Neural cell (in vitro differentiated cells): Measurements from ENCODE around the gene ZBTB7B. TPM values are rescaled to one million over a fixed set of nuclear protein-coding genes. Genes with fewer than 3 reads are reported as not detected.
"Not testable (repeated sequence)": the region's sequence is repeated elsewhere in the genome, so short reads cannot be mapped to it uniquely, and the experiment has no call there.

Source experiments
- H2AFZ ChIP-seq: fragments of 200-600, 300-800 bp; sonication (generic), shearing (Covaris generic); 2 replicates; pipeline ENCODE4 v1.6.0; 2014; ENCODE audit warnings: low read depth, mild to moderate bottlenecking, antibody characterized with exemption, low read length, moderate library complexity
- H3F3A ChIP-seq: fragments of 200-600 bp; shearing (Covaris generic); 2 replicates; pipeline ENCODE4 v1.6.1; 2016; ENCODE audit warnings: mild to moderate bottlenecking, moderate library complexity, mixed read lengths, antibody characterized with exemption, low read length; ENCODE audit not compliant: insufficient read depth, poor library complexity, severe bottlenecking
- H3K27ac ChIP-seq: fragments of 200-600, 300-800 bp; sonication (generic), shearing (Covaris generic); 2 replicates; pipeline ENCODE4 v1.5.1; 2014; ENCODE audit warnings: mild to moderate bottlenecking, low read length, moderate library complexity
- H3K27me3 ChIP-seq: fragments of 300-800, 200-600 bp; sonication (generic), shearing (Covaris generic); 2 replicates; pipeline ENCODE4 v1.6.0; 2014; ENCODE audit warnings: mild to moderate bottlenecking, low read depth, low read length, moderate library complexity; ENCODE audit not compliant: insufficient read depth
- H3K36me3 ChIP-seq: fragments of 300-800, 200-600 bp; sonication (generic), shearing (Covaris generic); 2 replicates; pipeline ENCODE4 v1.5.1; 2014; ENCODE audit warnings: mild to moderate bottlenecking, antibody characterized with exemption, low read length, moderate library complexity; ENCODE audit not compliant: insufficient read depth
- H3K4me2 ChIP-seq: fragments of 300-800, 200-600 bp; sonication (generic), shearing (Covaris generic); 2 replicates; pipeline ENCODE4 v1.6.0; 2014; ENCODE audit warnings: mild to moderate bottlenecking, low read length
- H3K4me3 ChIP-seq: fragments of 300-800, 200-600 bp; sonication (generic), shearing (Covaris generic); 2 replicates; pipeline ENCODE4 v1.5.1; 2014; ENCODE audit warnings: mild to moderate bottlenecking, low read length, moderate library complexity
- H3K79me2 ChIP-seq: fragments of 200-600 bp; shearing (Covaris generic); replicated peaks from 2 replicates; pipeline ENCODE4 v1.6.0; 2014; ENCODE audit warnings: mild to moderate bottlenecking, low read length, moderate library complexity; ENCODE audit not compliant: insufficient read depth
- H3K9ac ChIP-seq: fragments of 300-800, 200-600 bp; sonication (generic), shearing (Covaris generic); 2 replicates; pipeline ENCODE4 v1.6.1; 2016; ENCODE audit warnings: mild to moderate bottlenecking, low read length, mixed read lengths
- H3K9me2 ChIP-seq: fragments of 200-600 bp; shearing (Covaris generic); 2 replicates; pipeline ENCODE4 v1.6.1; 2016; ENCODE audit warnings: mild to moderate bottlenecking, low read length, mixed read lengths; ENCODE audit not compliant: insufficient read depth
- H3K9me3 ChIP-seq: fragments of 200-600, 300-800 bp; sonication (generic), shearing (Covaris generic); 2 replicates; pipeline ENCODE4 v1.6.1; 2016; ENCODE audit warnings: mild to moderate bottlenecking, mixed run types, low read length, moderate library complexity, mixed read lengths
- H4K20me1 ChIP-seq: fragments of 200-600 bp; shearing (Covaris generic); 2 replicates; pipeline ENCODE4 v1.6.1; 2016; ENCODE audit warnings: mild to moderate bottlenecking, mixed run types; ENCODE audit not compliant: insufficient read depth
- EP300 ChIP-seq: fragments of 450-650 bp; conservative IDR thresholded peaks from 2 replicates; pipeline ENCODE4 v1.6.1; 2014; ENCODE audit warnings: antibody characterized with exemption, mild to moderate bottlenecking, moderate library complexity; ENCODE audit not compliant: poor library complexity, severe bottlenecking
- EZH2 ChIP-seq: fragments of 200-600, 300-800 bp; shearing (Covaris generic), sonication (generic); IDR thresholded peaks from 2 replicates; pipeline ENCODE4 v1.6.1; 2014; ENCODE audit warnings: antibody characterized with exemption, low read length, borderline replicate concordance, mild to moderate bottlenecking; ENCODE audit not compliant: insufficient read depth, poor library complexity, severe bottlenecking
- MXI1 ChIP-seq: fragments of 450-650 bp; conservative IDR thresholded peaks from 2 replicates; pipeline ENCODE4 v1.6.1; 2014; ENCODE audit warnings: antibody characterized with exemption, mild to moderate bottlenecking; ENCODE audit not compliant: poor library complexity, severe bottlenecking
- POLR2AphosphoS5 ChIP-seq: IDR thresholded peaks from 2 replicates; pipeline ENCODE4 v1.6.1; 2012
- RAD21 ChIP-seq: fragments of 450-650 bp; conservative IDR thresholded peaks from 2 replicates; pipeline ENCODE4 v1.6.1; 2014; ENCODE audit warnings: antibody characterized with exemption, mild to moderate bottlenecking, moderate library complexity
- SMC3 ChIP-seq: fragments of 450-650 bp; conservative IDR thresholded peaks from 2 replicates; pipeline ENCODE4 v1.6.1; 2014; ENCODE audit warnings: antibody characterized with exemption, mild to moderate bottlenecking, moderate library complexity; ENCODE audit not compliant: poor library complexity
- TAF1 ChIP-seq: IDR thresholded peaks from 2 replicates; pipeline ENCODE4 v1.6.1; 2012; ENCODE audit warnings: low read depth
- polyA plus RNA-seq: library from polyadenylated mRNA; depleted of rRNA; stranded (reverse); fragments of >200 nt; gene quantifications from 2 replicates; pipeline ENCODE4 v1.2.3, GENCODE V29; 2014
- TF ChIP-seq, protein P1 (sequence below): IDR thresholded peaks from 2 replicates; pipeline ENCODE4 v1.6.1; 2012; ENCODE audit warnings: borderline replicate concordance
- TF ChIP-seq, protein P2 (sequence below): fragments of 450-650 bp; IDR thresholded peaks from 2 replicates; pipeline ENCODE4 v1.5.1; 2014; ENCODE audit warnings: antibody characterized with exemption, mild to moderate bottlenecking, moderate library complexity; ENCODE audit not compliant: poor library complexity, severe bottlenecking

Gene ZBTB7B
- polyA plus RNA-seq, 1 donor from 2014 or later = 0.54 TPM

DNA sequence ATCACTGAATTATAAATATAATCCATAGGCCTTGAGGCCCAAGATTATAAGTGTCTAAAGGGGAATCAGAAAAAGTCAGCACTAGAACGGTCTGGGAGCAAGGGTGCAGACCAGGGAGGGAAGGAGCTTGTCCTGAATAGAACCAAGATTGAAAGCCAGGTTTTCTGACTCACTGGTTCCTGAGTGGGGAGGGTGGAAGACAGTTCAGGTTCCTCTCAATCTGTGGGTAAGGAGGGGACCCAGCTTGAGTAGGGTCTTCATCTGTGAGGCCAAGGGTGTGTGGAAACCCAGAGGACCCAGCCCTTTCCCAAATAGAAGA is 8.4 kb upstream of the ZBTB7B start:
- Histone ChIP-seq H3K9me2 (no peaks in the 10 kb centered on the region), H3F3A (peaks cover 3% of the 10 kb centered on the region), H2AFZ (no peak overlapping the region), H4K20me1 (no peaks in the 10 kb centered on the region), H3K27me3 (no peaks in the 10 kb centered on the region), H3K36me3 (no peaks in the 10 kb centered on the region), H3K27ac (no peak overlapping the region), H3K9me3 (no peaks in the 10 kb centered on the region), H3K4me3 (no peak overlapping the region), H3K4me2 (no peak overlapping the region), H3K79me2 (no peaks in the 10 kb centered on the region), H3K9ac (no peak overlapping the region)
- no peak for TF ChIP-seq POLR2AphosphoS5
- TF ChIP-seq SMC3 = no peak
- TF ChIP-seq EP300 = no peak
- no peak for TF ChIP-seq RAD21
- TF ChIP-seq, protein P1, sequence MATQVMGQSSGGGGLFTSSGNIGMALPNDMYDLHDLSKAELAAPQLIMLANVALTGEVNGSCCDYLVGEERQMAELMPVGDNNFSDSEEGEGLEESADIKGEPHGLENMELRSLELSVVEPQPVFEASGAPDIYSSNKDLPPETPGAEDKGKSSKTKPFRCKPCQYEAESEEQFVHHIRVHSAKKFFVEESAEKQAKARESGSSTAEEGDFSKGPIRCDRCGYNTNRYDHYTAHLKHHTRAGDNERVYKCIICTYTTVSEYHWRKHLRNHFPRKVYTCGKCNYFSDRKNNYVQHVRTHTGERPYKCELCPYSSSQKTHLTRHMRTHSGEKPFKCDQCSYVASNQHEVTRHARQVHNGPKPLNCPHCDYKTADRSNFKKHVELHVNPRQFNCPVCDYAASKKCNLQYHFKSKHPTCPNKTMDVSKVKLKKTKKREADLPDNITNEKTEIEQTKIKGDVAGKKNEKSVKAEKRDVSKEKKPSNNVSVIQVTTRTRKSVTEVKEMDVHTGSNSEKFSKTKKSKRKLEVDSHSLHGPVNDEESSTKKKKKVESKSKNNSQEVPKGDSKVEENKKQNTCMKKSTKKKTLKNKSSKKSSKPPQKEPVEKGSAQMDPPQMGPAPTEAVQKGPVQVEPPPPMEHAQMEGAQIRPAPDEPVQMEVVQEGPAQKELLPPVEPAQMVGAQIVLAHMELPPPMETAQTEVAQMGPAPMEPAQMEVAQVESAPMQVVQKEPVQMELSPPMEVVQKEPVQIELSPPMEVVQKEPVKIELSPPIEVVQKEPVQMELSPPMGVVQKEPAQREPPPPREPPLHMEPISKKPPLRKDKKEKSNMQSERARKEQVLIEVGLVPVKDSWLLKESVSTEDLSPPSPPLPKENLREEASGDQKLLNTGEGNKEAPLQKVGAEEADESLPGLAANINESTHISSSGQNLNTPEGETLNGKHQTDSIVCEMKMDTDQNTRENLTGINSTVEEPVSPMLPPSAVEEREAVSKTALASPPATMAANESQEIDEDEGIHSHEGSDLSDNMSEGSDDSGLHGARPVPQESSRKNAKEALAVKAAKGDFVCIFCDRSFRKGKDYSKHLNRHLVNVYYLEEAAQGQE = no peak
- TF ChIP-seq EZH2 = no peak
- TF ChIP-seq MXI1 = no peak
- TF ChIP-seq, protein P2, sequence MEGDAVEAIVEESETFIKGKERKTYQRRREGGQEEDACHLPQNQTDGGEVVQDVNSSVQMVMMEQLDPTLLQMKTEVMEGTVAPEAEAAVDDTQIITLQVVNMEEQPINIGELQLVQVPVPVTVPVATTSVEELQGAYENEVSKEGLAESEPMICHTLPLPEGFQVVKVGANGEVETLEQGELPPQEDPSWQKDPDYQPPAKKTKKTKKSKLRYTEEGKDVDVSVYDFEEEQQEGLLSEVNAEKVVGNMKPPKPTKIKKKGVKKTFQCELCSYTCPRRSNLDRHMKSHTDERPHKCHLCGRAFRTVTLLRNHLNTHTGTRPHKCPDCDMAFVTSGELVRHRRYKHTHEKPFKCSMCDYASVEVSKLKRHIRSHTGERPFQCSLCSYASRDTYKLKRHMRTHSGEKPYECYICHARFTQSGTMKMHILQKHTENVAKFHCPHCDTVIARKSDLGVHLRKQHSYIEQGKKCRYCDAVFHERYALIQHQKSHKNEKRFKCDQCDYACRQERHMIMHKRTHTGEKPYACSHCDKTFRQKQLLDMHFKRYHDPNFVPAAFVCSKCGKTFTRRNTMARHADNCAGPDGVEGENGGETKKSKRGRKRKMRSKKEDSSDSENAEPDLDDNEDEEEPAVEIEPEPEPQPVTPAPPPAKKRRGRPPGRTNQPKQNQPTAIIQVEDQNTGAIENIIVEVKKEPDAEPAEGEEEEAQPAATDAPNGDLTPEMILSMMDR = no peak
- no peak for TF ChIP-seq TAF1

DNA sequence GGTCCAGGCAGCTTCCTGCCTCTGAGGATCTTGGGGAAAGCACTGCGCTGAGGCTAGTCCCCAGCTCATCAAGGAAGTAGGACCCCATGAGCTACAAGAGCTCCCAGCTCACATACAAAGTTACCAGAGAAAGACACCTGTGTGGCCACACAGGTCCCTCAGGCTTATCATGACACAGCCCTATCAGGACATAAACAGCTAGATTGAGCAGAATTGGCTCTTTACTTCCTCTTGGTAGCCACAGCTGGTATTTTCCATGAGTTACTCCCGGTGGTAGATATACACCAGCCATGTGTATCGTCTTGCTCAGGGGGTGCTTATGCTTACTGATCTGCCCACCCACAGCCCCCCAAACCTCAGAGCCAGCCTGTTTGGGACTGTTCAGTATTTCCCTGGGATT is 8.0 kb upstream of the ZBTB7B start:
- no peaks in the 10 kb centered on the region for H3K9me3 ChIP-seq
- no peak for TF ChIP-seq SMC3
- no peak for TF ChIP-seq EP300
- TF ChIP-seq MXI1 = no peak
- TF ChIP-seq, protein P1 = no peak
- TF ChIP-seq, protein P2 = no peak
- no peak overlapping the region for H2AFZ ChIP-seq
- peaks cover 3% of the 10 kb centered on the region for H3F3A ChIP-seq
- no peaks in the 10 kb centered on the region for H3K27me3 ChIP-seq
- H3K79me2 ChIP-seq = no peaks in the 10 kb centered on the region
- H4K20me1 ChIP-seq = no peaks in the 10 kb centered on the region
- H3K36me3 ChIP-seq = no peaks in the 10 kb centered on the region
- no peak overlapping the region for H3K4me2 ChIP-seq
- H3K27ac ChIP-seq = no peak overlapping the region
- no peaks in the 10 kb centered on the region for H3K9me2 ChIP-seq
- H3K9ac ChIP-seq = no peak overlapping the region
- no peak overlapping the region for H3K4me3 ChIP-seq

DNA sequence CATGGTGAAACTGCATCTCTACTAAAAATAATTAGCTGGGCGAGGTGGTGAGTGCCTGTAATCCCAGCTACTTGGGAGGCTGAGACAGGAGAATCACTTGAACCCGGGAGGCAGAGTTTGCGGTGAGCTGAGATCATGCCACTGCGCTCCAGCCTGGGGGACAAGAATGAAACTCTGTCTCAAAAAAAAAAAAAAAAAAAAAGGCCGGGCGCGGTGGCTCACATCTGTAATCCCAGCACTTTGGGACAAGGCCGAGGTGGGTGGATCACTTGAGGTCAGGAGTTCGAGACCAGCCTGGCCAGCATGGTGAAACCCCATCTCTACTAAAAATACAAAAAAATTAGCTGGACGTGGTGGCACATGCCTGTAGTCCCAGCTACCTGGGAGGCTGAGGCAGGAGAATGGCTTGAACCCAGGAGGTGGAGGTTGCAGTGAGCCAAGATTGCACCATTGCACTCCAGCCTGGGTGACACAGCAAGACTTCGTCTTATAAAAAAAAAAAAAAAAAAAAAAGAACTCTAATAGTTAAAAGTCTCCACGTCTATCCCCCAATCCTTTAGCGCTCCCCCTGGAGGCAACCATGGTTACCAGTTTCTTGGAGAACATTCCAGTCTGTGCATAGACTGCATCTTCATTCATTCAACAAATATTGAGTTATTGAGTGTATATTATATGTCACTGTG is 7.2 kb upstream of the ZBTB7B start:
- not testable (repeated sequence) for H3K36me3 ChIP-seq, H3K27ac ChIP-seq, H3K79me2 ChIP-seq, H4K20me1 ChIP-seq, H3K9me2 ChIP-seq, H3K27me3 ChIP-seq, H3K9ac ChIP-seq, H3K4me2 ChIP-seq, H3F3A ChIP-seq, H2AFZ ChIP-seq, H3K9me3 ChIP-seq, H3K4me3 ChIP-seq
